Astrocyte of the spinal cord (primary cell): ENCODE results near the gene C1orf35.

Experiments
- DNase-seq: peaks from one replicate; pipeline ENCODE4 v3.0.0; 2011; ENCODE audit warnings: low read depth, low spot score
- H3K4me3 ChIP-seq: 2 replicates; pipeline ENCODE4 v1.5.1; 2011; ENCODE audit warnings: low read depth, mild to moderate bottlenecking, low read length, moderate library complexity
- CTCF ChIP-seq: IDR thresholded peaks from 2 replicates; pipeline ENCODE4 v1.5.1; 2012; ENCODE audit warnings: low read depth, mild to moderate bottlenecking, low read length, inconsistent platforms
- in situ Hi-C: cut with HindIII; loops from 2 replicates; pipeline ENCODE4 v1.10.0; 2017; ENCODE audit warnings: low sequenced_read_pairs

C1orf35 gene

GRCh38 chr1:228095161-228095560 is 8.0 kb downstream of the C1orf35 start:
- TF ChIP-seq CTCF, result no peak
- DNase-seq, result no peak
- no peak overlapping the region for H3K4me3 ChIP-seq
- in situ Hi-C loops, result no loop called here

- TF ChIP-seq CTCF, result no peak
- H3K4me3 ChIP-seq, result no peak overlapping the region
- in situ Hi-C loops, result no loop called here
- DNase-seq, result no peak
Observed at GRCh38 chr1:228094432-228095016, 8.6 kb downstream of the C1orf35 start.

- in situ Hi-C loops, result no loop called here
- TF ChIP-seq CTCF, result no peak
- H3K4me3 ChIP-seq, result no peak overlapping the region
- no peak for DNase-seq
Observed at GRCh38 chr1:228093050-228093906, 9.8 kb downstream of the C1orf35 start.

GRCh38 chr1:228092342-228093049 is 10.6 kb downstream of the C1orf35 start:
- in situ Hi-C loops, result no loop called here
- H3K4me3 ChIP-seq, result no peak overlapping the region
- DNase-seq, result no peak
- no peak for TF ChIP-seq CTCF

DNA sequence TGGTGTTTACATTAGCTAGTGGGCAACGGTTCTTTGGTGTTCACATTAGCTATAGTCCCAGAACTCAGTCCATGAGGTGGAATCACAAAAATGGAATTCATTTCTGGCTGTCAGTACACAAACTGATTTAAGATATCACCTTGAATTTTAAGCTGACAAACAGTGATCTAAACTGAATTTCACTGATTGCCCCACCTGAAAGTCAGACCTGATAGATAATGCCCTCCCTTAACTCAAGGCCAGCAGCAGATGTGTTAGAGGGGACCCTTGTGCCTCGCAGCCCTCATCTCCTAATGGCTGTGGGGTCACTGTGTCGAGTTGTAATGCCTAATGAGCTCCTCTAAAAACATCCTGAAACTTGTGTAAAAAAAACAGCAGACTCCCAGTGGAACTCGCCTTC is 12.0 kb downstream of the C1orf35 start:
- DNase-seq, result no peak
- in situ Hi-C loops, result no loop called here
- no peak for TF ChIP-seq CTCF
- H3K4me3 ChIP-seq, result no peak overlapping the region

DNA sequence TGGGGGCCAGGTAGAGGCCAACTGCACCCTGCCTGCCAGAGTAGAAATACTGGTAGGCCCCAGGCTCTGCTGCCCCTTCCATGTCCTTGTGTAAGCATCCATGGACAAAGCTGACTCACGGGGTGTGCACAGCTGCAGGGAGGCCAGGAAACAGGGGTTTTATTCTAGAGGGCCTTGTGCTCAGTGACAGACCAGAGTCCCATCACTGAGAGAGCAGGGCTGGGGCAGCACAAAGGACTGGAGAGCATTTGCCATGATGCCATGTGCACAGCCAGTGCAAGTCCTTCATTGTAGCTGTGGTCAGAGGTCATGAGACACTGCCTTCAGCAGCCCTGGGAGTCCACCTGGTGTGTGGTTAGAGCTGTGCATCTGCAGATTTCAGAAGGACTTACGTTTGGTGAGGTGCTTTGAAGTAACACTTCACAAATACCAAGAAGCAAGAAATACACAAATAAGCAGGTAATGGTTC is 12.5 kb downstream of the C1orf35 start:
- DNase-seq, result peak; percentile 26
- in situ Hi-C loops, result no loop called here
- no peak overlapping the region for H3K4me3 ChIP-seq
- TF ChIP-seq CTCF, result no peak
